LNCaP clone FGC (cell line): Measurements from ENCODE around the gene HES5.

ENCODE experiments used
- DNase-seq: peaks from one replicate; pipeline ENCODE4 v3.0.0-alpha.2; 2011; ENCODE audit warnings: low read depth
- H3K4me3 ChIP-seq: 2 replicates; pipeline ENCODE4 v1.5.1; 2011; ENCODE audit warnings: mild to moderate bottlenecking, low read depth, low read length, control low read depth
- CTCF ChIP-seq: IDR thresholded peaks from 2 replicates; pipeline ENCODE4 v1.5.1; 2012; ENCODE audit warnings: mild to moderate bottlenecking; ENCODE audit not compliant: control insufficient read depth, insufficient read depth; ENCODE audit errors: extremely low read depth

Gene HES5

GRCh38 chr1:2516124-2516523, 13.9 kb downstream of the HES5 start:
- no peak for DNase-seq
- H3K4me3 ChIP-seq, result no peak overlapping the region
- no peak for TF ChIP-seq CTCF

GRCh38 chr1:2515763-2516080, 14.3 kb downstream of the HES5 start:
- TF ChIP-seq CTCF, result no peak
- no peak for DNase-seq
- H3K4me3 ChIP-seq, result no peak overlapping the region

- TF ChIP-seq CTCF, result no peak
- no peak overlapping the region for H3K4me3 ChIP-seq
- DNase-seq, result no peak
Measured at GRCh38 chr1:2514863-2515762, 14.9 kb downstream of the HES5 start.

- no peak for DNase-seq
- no peak for TF ChIP-seq CTCF
- H3K4me3 ChIP-seq, result no peak overlapping the region
Measured at GRCh38 chr1:2513939-2514652, 16.0 kb downstream of the HES5 start.

- no peak for TF ChIP-seq CTCF
- no peak overlapping the region for H3K4me3 ChIP-seq
- DNase-seq, result no peak
Measured at GRCh38 chr1:2512862-2513421, 17.1 kb downstream of the HES5 start.

GRCh38 chr1:2510366-2511155, 19.5 kb downstream of the HES5 start:
- no peak for DNase-seq
- no peak overlapping the region for H3K4me3 ChIP-seq
- no peak for TF ChIP-seq CTCF
